GM18861 (cell line): ENCODE measurements around the gene VPREB3.

Source experiments
- ATAC-seq: cut with Tn5 transposase; IDR thresholded peaks from one replicate; pipeline ENCODE4 v1.9.1; 2021; ENCODE audit not compliant: unreplicated experiment

VPREB3 gene

GRCh38 chr22:23767673-23768548, 13.7 kb upstream of the VPREB3 start, which contains the start of gene CHCHD10:
TSS of gene CHCHD10 (minus strand) at chr22:23767972. CDS start at chr22:23767874, 98 bp downstream.
- ATAC-seq: no peak

- ATAC-seq: no peak
Observed at GRCh38 chr22:23767303-23767672, 13.1 kb upstream of the VPREB3 start.

- no peak for ATAC-seq
Observed at GRCh38 chr22:23764899-23765881, 11.0 kb upstream of the VPREB3 start.

GRCh38 chr22:23763954-23764353, 9.7 kb upstream of the VPREB3 start:
- no peak for ATAC-seq

GRCh38 chr22:23763579-23763945, 9.3 kb upstream of the VPREB3 start:
- ATAC-seq: no peak

GRCh38 chr22:23762842-23763578, 8.8 kb upstream of the VPREB3 start, which contains the start of gene C22orf15:
TSS of gene C22orf15 (plus strand) at chr22:23762990. CDS start at chr22:23763307, 317 bp downstream.
- ATAC-seq: no peak

GRCh38 chr22:23760056-23760455, 5.8 kb upstream of the VPREB3 start:
- no peak for ATAC-seq

- ATAC-seq: no peak
Observed at GRCh38 chr22:23759566-23759965, 5.3 kb upstream of the VPREB3 start.

GRCh38 chr22:23756891-23757290, 2.7 kb upstream of the VPREB3 start:
- ATAC-seq: no peak

- ATAC-seq: no peak
Observed at GRCh38 chr22:23755711-23756110, 1.5 kb upstream of the VPREB3 start.

GRCh38 chr22:23754980-23755636, 883 bp upstream of the VPREB3 start:
- no peak for ATAC-seq

- no peak for ATAC-seq
Observed at GRCh38 chr22:23753385-23753784, 840 bp downstream of the VPREB3 start.

- no peak for ATAC-seq
Observed at GRCh38 chr22:23752750-23753149, 1.5 kb downstream of the VPREB3 start.

- no peak for ATAC-seq
Observed at GRCh38 chr22:23752090-23752691, 2.0 kb downstream of the VPREB3 start.

GRCh38 chr22:23751441-23751996, 2.7 kb downstream of the VPREB3 start:
- no peak for ATAC-seq

GRCh38 chr22:23750714-23751440, 3.3 kb downstream of the VPREB3 start, which contains the start of gene ZNF70:
TSS of gene ZNF70 (minus strand) at chr22:23751112. CDS start at chr22:23745140, 5,972 bp downstream.
- no peak for ATAC-seq

- no peak for ATAC-seq
Observed at GRCh38 chr22:23750367-23750713, 3.9 kb downstream of the VPREB3 start.

GRCh38 chr22:23749841-23750301, 4.4 kb downstream of the VPREB3 start:
- no peak for ATAC-seq

GRCh38 chr22:23745791-23746190, 8.4 kb downstream of the VPREB3 start:
- no peak for ATAC-seq
